Measurements from ENCODE around the gene ZFHX3.
A peak's percentile ranks its signal among the peaks of the same experiment; 100 is the strongest.
"Not testable (repeated sequence)": the region's sequence is repeated elsewhere in the genome, so short reads cannot be mapped to it uniquely, and the experiment has no call there.

Gene ZFHX3

GRCh38 chr16:73072051-73072450, 24.1 kb upstream of the ZFHX3 start:
- not testable (repeated sequence) for H3K36me3 Mint-ChIP-seq, H3K27ac Mint-ChIP-seq, H3K4me1 Mint-ChIP-seq, H3K4me3 Mint-ChIP-seq, H3K9me3 Mint-ChIP-seq
- H3K27me3 Mint-ChIP-seq: peaks cover 25% of the 10 kb centered on the region

DNA sequence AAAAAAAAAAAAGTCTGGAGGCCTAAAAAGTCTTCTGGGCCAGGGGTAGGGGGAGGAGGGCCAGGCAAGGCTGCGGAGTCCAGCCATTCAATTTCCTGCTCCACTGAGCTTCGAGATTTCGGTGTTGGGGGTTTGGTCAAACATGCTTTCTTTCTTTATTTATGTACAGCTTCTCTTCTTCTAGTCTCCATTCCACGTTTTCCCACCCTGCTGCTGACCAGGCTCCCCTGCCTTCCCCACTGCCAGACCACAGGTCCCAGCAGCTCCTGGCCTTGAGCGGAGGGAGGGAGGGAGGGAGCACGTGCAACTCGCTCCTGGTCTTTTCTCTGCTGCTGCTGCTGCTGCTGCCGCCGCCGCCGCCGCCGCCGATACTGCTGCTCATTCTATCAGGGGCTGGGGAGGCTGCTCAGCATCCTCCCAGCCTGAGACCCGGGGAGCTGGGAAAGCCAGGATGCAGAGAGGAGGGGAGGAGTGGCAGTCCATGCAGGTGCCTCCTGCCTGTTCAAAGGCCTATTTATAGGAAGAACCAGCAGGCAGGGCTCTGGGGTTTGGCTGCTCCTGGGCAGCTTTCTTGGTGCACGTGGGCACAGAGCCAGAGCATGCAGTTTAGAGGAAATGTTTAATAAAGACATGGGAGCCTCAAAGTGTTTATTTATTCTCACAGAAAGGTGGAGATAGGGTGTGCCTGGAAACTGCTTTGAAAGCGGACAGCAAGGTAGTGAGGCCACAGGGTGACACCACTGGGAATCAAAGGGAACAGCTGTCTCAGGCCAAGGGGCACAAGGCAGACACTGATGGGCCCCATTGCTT, 23.4 kb upstream of the ZFHX3 start:
- peaks cover 26% of the 10 kb centered on the region for H3K27me3 Mint-ChIP-seq
- peak overlapping the region; percentile 51 for H3K4me3 Mint-ChIP-seq
- H3K9me3 Mint-ChIP-seq: no peaks in the 10 kb centered on the region
- H3K36me3 Mint-ChIP-seq: no peaks in the 10 kb centered on the region
- no peaks in the 10 kb centered on the region for H3K4me1 Mint-ChIP-seq
- no peak overlapping the region for H3K27ac Mint-ChIP-seq

- H3K36me3 Mint-ChIP-seq: no peaks in the 10 kb centered on the region
- no peak overlapping the region for H3K4me3 Mint-ChIP-seq
- no peaks in the 10 kb centered on the region for H3K9me3 Mint-ChIP-seq
- H3K27me3 Mint-ChIP-seq: peaks cover 32% of the 10 kb centered on the region
- no peak overlapping the region for H3K27ac Mint-ChIP-seq
- no peaks in the 10 kb centered on the region for H3K4me1 Mint-ChIP-seq
These were observed 21.8 kb upstream of the ZFHX3 start for GRCh38 chr16:73069581-73070262.

GRCh38 chr16:73068541-73069401, 20.8 kb upstream of the ZFHX3 start:
- H3K27me3 Mint-ChIP-seq: peaks cover 38% of the 10 kb centered on the region

DNA sequence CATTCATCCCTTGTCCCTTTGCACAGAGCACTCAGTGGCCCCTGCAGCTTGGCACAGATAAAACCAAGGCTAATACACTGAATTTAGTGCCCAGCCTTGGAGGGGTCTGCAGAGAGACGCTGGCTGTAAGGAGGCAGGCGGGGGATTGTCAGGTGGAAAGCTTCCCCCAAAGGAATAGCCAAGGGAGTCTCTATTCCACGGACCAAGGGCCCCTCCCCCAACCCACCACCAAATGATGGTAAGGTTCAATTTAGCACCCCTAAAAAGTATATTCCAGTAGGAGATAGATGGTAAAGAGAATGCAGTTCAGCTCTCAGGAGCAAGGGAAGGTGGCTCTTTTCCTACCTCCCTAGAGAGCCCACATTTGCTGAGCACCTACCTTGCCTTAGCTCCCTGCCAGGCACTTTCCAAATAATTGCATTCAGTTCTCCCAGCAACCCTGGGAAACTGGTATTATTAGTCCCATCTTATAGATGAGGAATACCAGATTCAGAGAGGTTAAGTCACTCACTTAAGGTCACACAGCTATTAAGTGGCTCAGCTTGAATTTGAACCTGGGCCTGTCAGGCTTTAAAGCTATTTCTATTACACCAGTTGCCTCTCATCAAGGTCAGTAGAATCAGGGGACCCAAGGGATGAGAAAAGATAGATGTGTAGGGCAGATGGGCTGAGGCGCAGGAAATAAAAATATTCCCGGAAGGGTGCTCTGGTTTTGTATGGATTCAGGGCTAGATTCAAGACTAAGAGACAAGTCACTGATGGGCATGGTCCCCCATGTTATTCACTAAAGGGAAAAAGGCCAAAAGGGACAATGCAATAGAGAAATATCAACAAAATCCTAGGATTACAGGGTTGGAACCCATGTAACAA, 20.0 kb upstream of the ZFHX3 start:
- Mint-ChIP-seq H3K9me3 (no peaks in the 10 kb centered on the region), H3K27ac (no peak overlapping the region), H3K36me3 (no peaks in the 10 kb centered on the region), H3K4me3 (no peak overlapping the region), H3K27me3 (peaks cover 45% of the 10 kb centered on the region), H3K4me1 (peaks cover 11% of the 10 kb centered on the region)

More at GRCh38 chr16:73068541-73069401, 20.8 kb upstream of the ZFHX3 start:
- Mint-ChIP-seq H3K4me1 (peaks cover 4% of the 10 kb centered on the region), H3K4me3 (no peak overlapping the region), H3K36me3 (no peaks in the 10 kb centered on the region), H3K27ac (no peak overlapping the region), H3K9me3 (no peaks in the 10 kb centered on the region)

DNA sequence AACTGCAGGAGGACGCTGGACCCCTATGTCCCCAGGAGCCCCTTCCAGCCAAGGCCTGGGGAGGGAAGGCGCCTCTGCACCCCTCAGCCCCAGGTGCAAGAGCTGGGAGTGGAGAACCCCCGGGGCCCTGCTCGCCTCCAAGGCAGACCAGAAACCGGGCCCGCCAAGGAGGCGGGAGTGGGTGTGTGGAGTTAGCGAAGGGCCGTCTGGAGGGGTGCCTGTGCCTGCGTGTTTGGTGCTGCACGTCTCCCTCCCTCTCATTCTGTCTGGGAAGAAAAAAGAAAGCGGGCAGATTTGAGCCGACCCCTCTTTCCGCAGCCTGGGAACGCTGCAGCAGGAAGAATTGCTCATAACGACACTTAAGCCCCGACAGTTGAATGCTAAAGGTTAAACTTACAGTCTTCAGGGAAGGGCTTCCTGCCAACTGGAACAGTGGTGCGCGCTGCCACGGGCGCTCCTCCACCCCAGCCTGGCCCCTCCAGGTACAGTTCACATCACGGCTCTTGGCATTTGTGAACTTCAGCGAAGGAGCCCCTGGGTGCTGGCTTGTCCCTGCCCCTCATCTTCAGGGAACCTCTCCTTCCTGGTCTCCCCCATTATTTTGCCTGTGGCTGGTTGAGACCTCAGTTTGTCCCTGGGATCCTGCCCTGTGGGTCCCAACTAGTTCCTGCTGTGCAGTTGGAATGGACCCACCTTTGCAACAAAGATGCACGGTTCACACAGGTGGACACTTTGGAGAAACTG, 19.2 kb upstream of the ZFHX3 start:
- Mint-ChIP-seq H3K36me3 (no peaks in the 10 kb centered on the region), H3K4me1 (peaks cover 18% of the 10 kb centered on the region), H3K27me3 (peaks cover 51% of the 10 kb centered on the region), H3K27ac (no peak overlapping the region), H3K9me3 (no peaks in the 10 kb centered on the region), H3K4me3 (no peak overlapping the region)

DNA sequence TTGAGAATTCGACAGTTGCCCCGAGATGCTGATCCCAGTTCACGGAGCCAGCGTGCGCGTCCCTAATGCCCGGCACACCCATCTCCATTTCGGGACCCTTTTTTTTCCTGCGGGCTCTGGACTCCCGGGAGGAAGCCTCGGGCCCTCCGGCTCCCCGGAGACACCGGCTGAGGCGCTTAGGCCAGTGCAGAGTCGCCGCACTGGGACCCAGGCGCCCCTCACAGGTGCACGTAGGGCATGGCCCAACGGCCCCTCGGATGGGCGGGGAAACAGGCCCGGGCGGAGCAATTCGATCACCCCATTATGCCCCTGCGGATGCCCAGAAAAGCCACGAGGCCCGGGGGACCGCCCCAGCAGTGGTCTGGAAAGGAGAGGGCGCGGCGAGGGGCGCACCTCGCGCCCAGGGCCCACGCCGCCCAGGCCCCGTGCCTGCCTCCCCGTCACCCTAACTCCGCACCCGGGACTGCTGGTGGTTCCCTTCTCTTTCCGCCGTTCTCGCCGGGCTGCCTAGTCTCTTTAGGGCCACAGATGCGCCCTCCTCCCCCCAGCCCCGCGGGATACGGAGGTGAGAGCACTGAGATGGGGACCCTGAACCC, 18.5 kb upstream of the ZFHX3 start:
- Mint-ChIP-seq H3K27ac (no peak overlapping the region), H3K9me3 (no peaks in the 10 kb centered on the region), H3K4me3 (no peak overlapping the region), H3K36me3 (no peaks in the 10 kb centered on the region), H3K27me3 (peaks cover 56% of the 10 kb centered on the region), H3K4me1 (peaks cover 21% of the 10 kb centered on the region)

- peaks cover 53% of the 10 kb centered on the region for H3K27me3 Mint-ChIP-seq
- H3K9me3 Mint-ChIP-seq: no peaks in the 10 kb centered on the region
- H3K36me3 Mint-ChIP-seq: no peaks in the 10 kb centered on the region
- H3K27ac Mint-ChIP-seq: no peak overlapping the region
- no peak overlapping the region for H3K4me3 Mint-ChIP-seq
- H3K4me1 Mint-ChIP-seq: peaks cover 21% of the 10 kb centered on the region
These were observed 17.9 kb upstream of the ZFHX3 start for GRCh38 chr16:73065632-73066330.

GRCh38 chr16:73064994-73065545, 17.1 kb upstream of the ZFHX3 start:
- Mint-ChIP-seq H3K27ac (no peak overlapping the region), H3K36me3 (no peaks in the 10 kb centered on the region), H3K4me3 (no peak overlapping the region), H3K9me3 (no peaks in the 10 kb centered on the region), H3K27me3 (peaks cover 50% of the 10 kb centered on the region), H3K4me1 (peaks cover 21% of the 10 kb centered on the region)

- Mint-ChIP-seq H3K27me3 (peaks cover 52% of the 10 kb centered on the region), H3K36me3 (no peaks in the 10 kb centered on the region), H3K4me1 (peaks cover 26% of the 10 kb centered on the region), H3K4me3 (no peak overlapping the region), H3K9me3 (no peaks in the 10 kb centered on the region), H3K27ac (no peak overlapping the region)
These were observed 16.5 kb upstream of the ZFHX3 start for GRCh38 chr16:73064212-73064993.

DNA sequence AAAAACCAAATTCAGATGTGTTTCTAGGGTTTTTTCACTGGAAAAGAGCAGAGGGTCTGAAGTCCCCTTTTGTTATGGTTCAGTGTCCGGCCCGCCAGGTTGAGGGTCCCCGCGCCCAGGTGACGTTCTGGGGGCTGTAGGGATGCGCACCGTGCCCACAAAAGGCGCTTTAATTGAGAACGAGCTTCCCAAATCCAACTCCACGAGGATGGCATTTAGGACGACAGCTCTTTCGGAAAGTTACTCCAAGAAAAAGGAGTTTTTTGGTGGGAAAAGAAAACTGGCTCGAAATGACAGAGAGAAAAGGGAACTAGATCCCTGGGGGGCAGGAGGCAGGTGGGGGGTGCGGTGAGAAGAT, 15.9 kb upstream of the ZFHX3 start:
- Mint-ChIP-seq H3K36me3 (no peaks in the 10 kb centered on the region), H3K9me3 (no peaks in the 10 kb centered on the region), H3K27me3 (peaks cover 49% of the 10 kb centered on the region), H3K27ac (no peak overlapping the region), H3K4me1 (peaks cover 32% of the 10 kb centered on the region), H3K4me3 (no peak overlapping the region)

DNA sequence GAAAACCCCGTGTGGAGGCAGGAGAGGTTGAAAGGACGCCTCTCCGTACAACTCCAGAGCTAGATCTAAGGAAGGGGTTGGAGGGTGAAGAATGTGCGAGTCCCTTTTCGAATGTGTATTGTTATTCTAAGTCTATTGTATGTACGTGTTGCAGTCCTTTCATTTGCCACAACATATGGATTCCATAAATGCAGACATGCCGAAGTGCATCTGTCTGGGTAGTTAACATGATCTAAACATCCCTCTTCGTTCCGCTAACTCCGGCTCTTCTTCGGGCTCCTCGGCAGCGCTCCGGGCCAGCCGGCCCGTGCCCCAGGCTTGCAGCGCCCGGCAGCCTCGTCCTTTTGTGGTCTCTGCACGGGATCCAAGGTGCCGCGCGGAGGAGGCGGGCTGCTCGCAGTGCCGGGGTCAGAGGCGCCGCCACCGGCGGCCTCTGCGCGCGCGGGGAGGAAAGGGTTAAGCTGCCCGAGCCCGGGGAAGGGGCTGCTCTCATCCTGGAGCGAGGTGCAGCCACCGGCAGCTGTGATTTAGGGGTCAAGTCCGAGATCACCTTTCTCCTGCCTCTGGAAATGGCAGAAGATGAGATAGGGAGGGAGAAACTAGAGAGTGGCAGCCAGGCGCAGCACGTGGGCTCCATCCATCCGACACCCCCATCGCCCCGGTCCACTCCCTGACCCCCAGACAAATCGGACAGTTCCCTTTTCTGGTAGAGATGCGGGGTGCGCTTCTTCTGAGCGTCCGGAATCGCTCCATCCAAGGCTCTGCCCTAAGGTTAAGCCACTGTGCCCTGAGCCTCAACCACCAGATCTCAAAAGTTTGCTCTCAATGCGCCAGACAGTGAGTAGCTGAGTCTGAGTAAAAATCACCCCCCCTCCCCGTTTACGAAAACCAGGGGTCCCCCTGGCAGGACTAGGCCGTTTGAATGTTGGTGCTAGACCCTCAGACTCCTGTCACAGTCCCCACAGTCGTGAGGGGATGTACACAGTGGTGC, 15.1 kb upstream of the ZFHX3 start:
- Mint-ChIP-seq H3K27ac (no peak overlapping the region), H3K4me3 (no peak overlapping the region), H3K4me1 (peaks cover 32% of the 10 kb centered on the region), H3K27me3 (peaks cover 48% of the 10 kb centered on the region), H3K36me3 (no peaks in the 10 kb centered on the region), H3K9me3 (no peaks in the 10 kb centered on the region)
